ENCODE results near the gene NXF3. TPM values are rescaled to one million over a fixed set of nuclear protein-coding genes. Genes with fewer than 3 reads are reported as not detected.
A peak's percentile ranks its signal among the peaks of the same experiment; 100 is the strongest.

Gene NXF3
- total RNA-seq, 2 donors from 2014 or later, result 0.51 TPM; not detected in 1

GRCh38 chrX:103101299-103102042, 8.5 kb upstream of the NXF3 start:
- Mint-ChIP-seq H3K4me3 (no peak overlapping the region), H3K4me1 (peaks cover 16% of the 10 kb centered on the region), H3K36me3 (ENCODE audit: low read depth) (no peaks in the 10 kb centered on the region), H3K27ac (peak overlapping the region; percentile 88), H3K27me3 (ENCODE audit: insufficient read depth) (no peaks in the 10 kb centered on the region), H3K9me3 (peaks cover 54% of the 10 kb centered on the region)
- no peaks in the 10 kb centered on the region for H3K4me1 ChIP-seq (ENCODE audit: control insufficient read depth, insufficient read depth, low read length)
- DNase-seq, result peak; percentile 66
- no CpG with 5 or more reads among the region's 3 CpGs for WGBS, 2 experiments (ENCODE audit: insufficient coverage in 1 of 2, insufficient read length in 1 of 2)
- peaks cover 8% of the 10 kb centered on the region for H3K9me3 ChIP-seq (ENCODE audit: control insufficient read depth, low read length)
- no peak overlapping the region for H3K9ac ChIP-seq (ENCODE audit: extremely low read depth, low read length, poor library complexity, severe bottlenecking)
- H3K36me3 ChIP-seq (ENCODE audit: control insufficient read depth, insufficient read depth, low read length), result no peaks in the 10 kb centered on the region
- TF ChIP-seq CTCF (conservative IDR thresholded peaks at IDR 0.05), result no peak
- peak overlapping the region; percentile 85 for H3K27ac ChIP-seq (ENCODE audit: low read depth, low read length)
- no peaks in the 10 kb centered on the region for H3K27me3 ChIP-seq (ENCODE audit: control insufficient read depth, insufficient read depth, low read length, poor library complexity, severe bottlenecking)
- no peak overlapping the region for H3K4me3 ChIP-seq (ENCODE audit: low read length)

GRCh38 chrX:103100484-103100883, 7.5 kb upstream of the NXF3 start:
- H3K4me1 ChIP-seq (ENCODE audit: control insufficient read depth, insufficient read depth, low read length), result no peaks in the 10 kb centered on the region
- DNase-seq, result no peak
- Mint-ChIP-seq H3K4me3 (no peak overlapping the region), H3K36me3 (ENCODE audit: low read depth) (no peaks in the 10 kb centered on the region), H3K27ac (no peak overlapping the region), H3K27me3 (ENCODE audit: insufficient read depth) (no peaks in the 10 kb centered on the region), H3K4me1 (peaks cover 16% of the 10 kb centered on the region), H3K9me3 (peaks cover 54% of the 10 kb centered on the region)
- TF ChIP-seq CTCF (conservative IDR thresholded peaks at IDR 0.05), result no peak
- H3K9ac ChIP-seq (ENCODE audit: extremely low read depth, low read length, poor library complexity, severe bottlenecking), result no peak overlapping the region
- H3K36me3 ChIP-seq (ENCODE audit: control insufficient read depth, insufficient read depth, low read length), result no peaks in the 10 kb centered on the region
- no peak overlapping the region for H3K4me3 ChIP-seq (ENCODE audit: low read length)
- peaks cover 2% of the 10 kb centered on the region for H3K9me3 ChIP-seq (ENCODE audit: control insufficient read depth, low read length)
- 83 to 96% methylated on average over 2 to 3 of the region's 4 CpGs for whole genome bisulfite sequencing, 2 experiments (ENCODE audit: insufficient coverage in 1 of 2, insufficient read length in 1 of 2)
- H3K27me3 ChIP-seq (ENCODE audit: control insufficient read depth, insufficient read depth, low read length, poor library complexity, severe bottlenecking), result no peaks in the 10 kb centered on the region
- no peak overlapping the region for H3K27ac ChIP-seq (ENCODE audit: low read depth, low read length)

GRCh38 chrX:103099691-103100090, 6.7 kb upstream of the NXF3 start:
- Histone ChIP-seq H3K27me3 (ENCODE audit: control insufficient read depth, insufficient read depth, low read length, poor library complexity, severe bottlenecking) (no peaks in the 10 kb centered on the region), H3K27ac (ENCODE audit: low read depth, low read length) (no peak overlapping the region), H3K4me1 (ENCODE audit: control insufficient read depth, insufficient read depth, low read length) (no peaks in the 10 kb centered on the region), H3K9ac (ENCODE audit: extremely low read depth, low read length, poor library complexity, severe bottlenecking) (no peak overlapping the region), H3K4me3 (ENCODE audit: low read length) (no peak overlapping the region), H3K36me3 (ENCODE audit: control insufficient read depth, insufficient read depth, low read length) (no peaks in the 10 kb centered on the region), H3K9me3 (ENCODE audit: control insufficient read depth, low read length) (no peaks in the 10 kb centered on the region)
- Mint-ChIP-seq H3K4me1 (peaks cover 16% of the 10 kb centered on the region), H3K4me3 (no peak overlapping the region), H3K27ac (no peak overlapping the region), H3K36me3 (ENCODE audit: low read depth) (no peaks in the 10 kb centered on the region), H3K9me3 (peaks cover 50% of the 10 kb centered on the region), H3K27me3 (ENCODE audit: insufficient read depth) (no peaks in the 10 kb centered on the region)
- no peak for DNase-seq
- WGBS, 2 experiments (ENCODE audit: insufficient coverage in 1 of 2, insufficient read length in 1 of 2), result 83% methylated on average over 2 of the region's 4 CpGs; no CpG with 5 or more reads in 1 of the 2 experiments
- TF ChIP-seq CTCF (conservative IDR thresholded peaks at IDR 0.05), result no peak

All from endodermal cell (in vitro differentiated cells).